KG1 (cell line): ENCODE measurements around the gene PIK3R5.
"Not testable (repeated sequence)": the region's sequence is repeated elsewhere in the genome, so short reads cannot be mapped to it uniquely, and the experiment has no call there.

ENCODE experiments used
- DNase-seq: peaks from one replicate; lab custom pipeline; 2025; lab: John Stamatoyannopoulos, UW

Gene PIK3R5

DNA sequence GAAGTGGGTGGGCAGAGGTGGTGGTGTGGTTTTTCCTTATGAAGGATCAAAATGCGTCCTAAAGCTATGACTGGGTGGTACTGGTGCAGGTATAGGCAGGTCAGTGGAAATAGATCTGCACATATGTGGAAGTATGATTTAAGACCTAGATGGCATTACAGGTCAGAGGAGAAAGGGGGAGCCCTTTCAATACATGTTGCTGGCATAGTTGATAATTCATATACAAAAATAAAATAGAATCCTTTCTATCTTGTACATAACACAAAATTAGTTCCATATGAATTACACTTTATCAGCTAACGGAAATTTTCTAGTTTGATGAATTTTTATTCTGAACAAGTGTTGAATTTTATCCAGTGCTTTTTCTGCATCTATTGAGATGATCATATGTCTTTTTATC lies 20.8 kb upstream of the PIK3R5 start:
- DNase-seq: no peak

DNA sequence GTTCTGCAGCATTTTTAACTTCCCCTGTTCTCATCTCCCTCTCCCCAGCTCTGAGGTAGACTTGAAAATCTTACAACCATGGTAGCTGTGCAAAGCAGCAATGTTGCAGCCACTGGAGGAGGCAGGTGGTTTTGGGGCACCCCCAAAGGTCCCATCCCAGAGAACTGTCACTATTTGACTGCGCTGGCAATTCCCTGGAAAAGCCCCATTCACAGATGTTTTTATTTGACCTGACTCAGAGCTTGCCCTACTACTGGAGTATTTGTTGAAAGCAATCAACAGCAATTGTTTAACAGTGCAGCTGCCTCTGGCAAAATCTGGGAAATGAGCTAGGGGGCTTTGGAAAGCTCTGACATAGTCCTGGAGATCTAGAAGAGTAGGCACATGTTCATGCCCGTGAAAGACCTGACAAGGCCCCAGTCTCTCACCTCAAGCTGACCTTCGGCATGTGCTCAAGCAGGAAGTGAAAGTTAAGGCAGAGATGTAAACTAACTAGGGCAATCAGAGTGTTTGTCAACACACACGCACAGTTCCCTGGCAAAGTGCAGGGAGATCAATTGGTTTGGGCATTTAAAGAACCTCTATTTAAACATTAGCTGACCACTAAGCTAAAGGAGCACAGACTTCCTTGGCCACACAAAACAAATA lies 19.7 kb upstream of the PIK3R5 start:
- DNase-seq: no peak

DNA sequence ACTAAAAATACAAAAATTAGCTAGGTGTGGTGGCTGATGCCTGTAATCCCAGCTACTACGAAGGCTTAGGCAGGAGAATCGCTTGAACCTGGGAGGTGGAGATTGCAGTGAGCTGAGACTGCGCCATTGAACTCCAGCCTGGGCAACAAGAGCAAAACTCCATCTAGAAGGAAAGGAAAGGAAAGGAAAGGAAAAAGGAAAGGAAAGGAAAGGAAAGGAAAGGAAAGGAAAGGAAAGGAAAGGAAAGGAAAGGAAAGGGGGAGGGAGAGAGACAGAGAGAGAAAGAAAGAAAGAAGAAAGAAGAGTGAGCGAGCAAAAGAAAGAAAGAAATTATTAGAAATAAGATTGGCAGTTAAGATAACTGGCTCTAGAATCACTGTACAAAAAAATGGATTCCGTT lies 18.7 kb upstream of the PIK3R5 start:
- DNase-seq: not testable (repeated sequence)

GRCh38 chr17:8981443-8981842 lies 15.9 kb upstream of the PIK3R5 start:
- no peak for DNase-seq

- DNase-seq: no peak
Measured at GRCh38 chr17:8979715-8980114, 14.2 kb upstream of the PIK3R5 start.

GRCh38 chr17:8976638-8977037 lies 11.1 kb upstream of the PIK3R5 start:
- DNase-seq: no peak

- DNase-seq: no peak
Measured at GRCh38 chr17:8975091-8975725, 9.7 kb upstream of the PIK3R5 start.

- no peak for DNase-seq
Measured at GRCh38 chr17:8969901-8970300, 4.4 kb upstream of the PIK3R5 start.

DNA sequence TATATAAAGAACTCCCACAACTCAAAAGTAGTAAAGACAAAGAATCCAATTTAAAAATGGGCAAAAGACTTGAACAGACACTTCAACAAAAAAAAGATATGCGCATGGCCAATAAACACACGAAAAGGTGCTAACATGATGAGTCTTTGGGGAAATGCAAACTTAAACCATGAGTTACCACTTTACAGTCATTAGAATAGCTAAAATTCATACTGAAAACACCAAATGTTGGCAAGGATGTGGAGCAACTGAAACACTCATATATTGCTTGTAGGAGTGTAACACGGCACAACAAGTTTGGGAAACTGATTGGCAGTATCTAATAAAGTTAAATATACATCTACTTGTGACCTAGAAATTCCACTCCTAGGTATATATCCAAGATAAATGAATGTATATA lies 3.0 kb upstream of the PIK3R5 start:
- no peak for DNase-seq

DNA sequence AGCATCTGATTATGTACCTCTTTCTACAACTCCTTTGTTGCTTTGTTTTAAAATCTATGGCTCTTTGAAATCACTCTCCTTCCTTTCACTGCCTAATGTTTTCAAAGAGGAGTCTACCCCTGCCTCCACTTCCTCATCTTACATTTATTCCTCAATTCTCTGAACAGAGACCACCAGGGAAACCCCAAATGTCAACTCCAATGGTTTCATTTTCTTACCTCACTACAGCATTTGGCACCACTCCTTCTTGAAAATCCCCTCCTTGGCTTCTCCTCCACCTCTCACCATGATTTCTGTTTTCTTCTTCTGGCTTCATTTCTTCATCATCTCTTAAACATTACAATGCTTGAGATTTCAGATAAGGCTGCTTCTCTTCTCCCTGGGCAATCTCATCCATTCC lies 2.4 kb upstream of the PIK3R5 start:
- no peak for DNase-seq

DNA sequence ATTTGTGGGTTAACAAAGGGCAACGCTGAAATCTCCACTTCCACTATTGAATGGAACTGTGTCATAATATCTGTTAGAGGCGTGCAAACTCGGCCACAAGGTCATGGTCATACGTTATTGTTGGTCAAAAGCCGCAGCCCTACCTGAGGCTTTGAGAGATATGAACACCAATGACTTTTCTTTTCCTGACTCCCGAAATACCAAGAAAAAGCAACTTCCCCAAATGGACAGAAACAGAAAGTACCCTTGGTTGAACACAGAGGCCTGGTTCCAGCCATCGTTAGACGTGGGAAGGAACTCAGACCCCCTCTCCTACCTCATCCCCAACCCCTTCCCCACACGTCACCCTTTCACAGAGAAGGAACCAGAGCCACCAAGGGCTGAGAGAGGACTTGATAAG lies 1.4 kb upstream of the PIK3R5 start:
- no peak for DNase-seq

DNA sequence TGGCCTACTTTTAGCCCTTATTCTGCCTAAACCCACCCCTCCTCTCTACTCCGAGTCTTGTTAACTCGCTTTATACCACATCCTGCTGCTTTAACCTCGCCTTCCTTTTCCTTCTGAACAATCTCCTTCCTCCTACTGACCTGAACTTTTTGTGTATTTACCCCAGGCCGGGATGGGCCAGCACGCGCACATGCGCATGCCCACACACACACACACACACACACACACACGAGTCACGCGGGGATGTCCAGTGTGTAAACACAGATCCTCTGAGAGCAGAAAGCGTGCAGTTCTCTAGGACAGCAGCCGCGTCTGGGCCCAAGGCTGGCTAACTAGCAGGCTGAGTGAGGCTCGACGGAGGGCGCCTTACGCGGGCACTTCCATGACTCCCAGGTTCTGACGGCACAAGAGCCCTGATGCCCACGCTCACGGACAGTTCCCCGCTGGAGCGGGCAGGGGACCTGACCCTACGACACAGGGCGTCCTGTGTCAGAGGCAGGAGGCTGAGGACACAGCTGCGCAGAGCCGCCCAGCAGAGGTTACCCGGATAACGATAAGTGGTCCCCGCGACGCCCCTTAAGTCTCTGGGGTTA lies 610 bp downstream of the PIK3R5 start:
- DNase-seq: peak; percentile 21

- no peak for DNase-seq
Measured at GRCh38 chr17:8963647-8964258, 1.8 kb downstream of the PIK3R5 start.

DNA sequence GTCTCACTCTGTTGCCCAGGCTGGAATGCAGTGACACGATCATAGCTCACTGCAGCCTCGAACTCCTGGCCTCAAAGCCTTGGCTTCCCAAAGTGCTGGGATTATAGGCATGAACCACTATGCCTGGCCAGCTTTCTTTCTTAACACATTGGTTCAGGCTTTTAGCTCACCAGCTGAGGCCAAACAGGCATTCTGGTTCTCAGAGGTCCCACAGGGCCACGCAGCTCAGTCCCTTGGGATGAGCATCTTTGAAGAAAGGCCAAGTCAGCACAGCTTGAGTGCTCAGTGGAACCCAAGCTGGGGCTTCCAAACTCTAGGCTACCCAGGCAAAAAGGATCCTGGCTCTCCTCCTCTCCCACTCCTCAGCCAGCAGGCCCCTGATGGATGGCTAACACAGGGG lies 2.5 kb downstream of the PIK3R5 start:
- no peak for DNase-seq

DNA sequence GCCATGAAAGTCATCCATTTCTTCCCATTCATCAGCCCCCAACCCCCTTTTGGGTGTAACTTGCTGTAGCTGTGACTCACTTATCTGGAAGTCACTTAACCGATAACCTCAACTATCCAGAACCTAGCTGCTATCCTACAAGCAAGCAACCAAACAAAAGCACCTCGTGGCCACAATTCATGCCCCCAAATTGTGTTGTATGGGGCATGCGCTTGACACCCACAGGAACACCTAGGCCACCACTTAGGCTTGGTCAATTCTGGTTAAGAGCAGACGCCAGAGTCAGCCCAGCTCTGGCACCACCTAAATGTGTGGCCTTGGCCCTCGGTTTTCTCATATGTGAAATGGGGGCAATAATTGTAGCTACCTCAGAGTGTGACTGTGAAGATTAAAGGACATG lies 3.7 kb downstream of the PIK3R5 start:
- DNase-seq: no peak

DNA sequence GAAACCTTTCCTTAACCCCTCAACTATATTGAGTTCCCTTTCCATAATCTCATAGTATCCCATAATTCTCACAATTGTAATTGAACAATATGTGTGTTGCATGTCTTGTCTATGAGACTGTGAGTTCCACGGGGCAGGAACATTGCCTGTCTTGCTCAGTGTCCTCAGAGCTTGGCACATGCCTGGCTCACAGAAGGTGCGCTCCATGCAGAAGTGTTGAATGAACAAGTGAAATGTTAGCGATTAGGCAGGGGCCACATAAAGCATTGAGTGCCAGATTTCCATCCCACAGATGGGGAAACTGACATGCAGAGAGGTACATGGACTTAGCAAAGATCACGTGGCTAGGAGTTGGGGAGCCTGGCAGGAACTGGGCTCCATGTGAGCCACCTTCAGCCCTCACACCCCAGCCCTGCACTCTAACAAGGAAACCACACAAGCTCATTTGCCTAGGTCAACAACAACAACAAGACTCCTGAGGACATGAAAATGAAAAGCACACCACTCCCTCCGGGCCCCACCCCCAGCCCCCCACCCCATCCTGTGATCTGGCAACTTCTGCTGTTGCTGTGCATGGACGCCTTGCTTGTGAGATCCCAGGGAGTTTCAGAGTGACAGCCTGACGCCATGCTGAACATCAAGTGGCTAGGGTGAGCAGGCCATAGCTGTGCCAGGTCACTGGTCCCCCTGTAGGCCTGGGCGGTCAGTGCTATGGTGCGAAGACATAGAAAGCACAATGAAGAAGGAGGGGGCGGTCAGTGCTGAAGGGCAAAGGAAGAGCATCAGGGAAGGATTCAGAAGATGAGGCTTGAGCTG lies 5.0 kb downstream of the PIK3R5 start:
- no peak for DNase-seq

DNA sequence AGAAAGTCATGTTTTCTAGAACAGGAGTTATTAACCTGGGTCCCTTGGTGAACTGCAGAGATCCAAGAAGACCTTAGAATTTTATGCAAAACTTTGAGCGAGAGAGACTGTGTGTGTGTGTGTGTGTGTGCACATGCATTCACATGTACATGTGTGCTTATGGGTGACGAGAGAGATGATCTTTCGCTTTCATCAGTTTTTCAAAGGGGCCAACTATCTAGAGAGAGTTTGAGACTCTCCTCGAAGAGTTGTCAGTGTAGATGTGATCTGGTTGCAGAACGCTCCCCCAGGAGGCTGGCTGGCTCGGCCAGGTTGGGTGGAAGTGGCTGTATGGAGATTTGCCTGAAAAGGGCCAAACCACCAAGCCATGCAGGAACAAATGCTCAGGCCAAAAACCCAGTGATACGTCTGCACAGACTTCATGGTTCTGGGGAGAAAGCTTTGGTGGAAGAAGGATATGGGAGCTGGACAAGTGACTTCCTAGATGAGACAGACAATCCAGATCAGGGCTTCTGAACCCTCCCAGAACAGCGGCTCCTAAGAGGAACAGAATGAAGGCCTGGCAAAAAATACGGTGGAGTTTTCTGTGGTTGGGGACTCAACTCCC lies 6.1 kb downstream of the PIK3R5 start:
- no peak for DNase-seq

DNA sequence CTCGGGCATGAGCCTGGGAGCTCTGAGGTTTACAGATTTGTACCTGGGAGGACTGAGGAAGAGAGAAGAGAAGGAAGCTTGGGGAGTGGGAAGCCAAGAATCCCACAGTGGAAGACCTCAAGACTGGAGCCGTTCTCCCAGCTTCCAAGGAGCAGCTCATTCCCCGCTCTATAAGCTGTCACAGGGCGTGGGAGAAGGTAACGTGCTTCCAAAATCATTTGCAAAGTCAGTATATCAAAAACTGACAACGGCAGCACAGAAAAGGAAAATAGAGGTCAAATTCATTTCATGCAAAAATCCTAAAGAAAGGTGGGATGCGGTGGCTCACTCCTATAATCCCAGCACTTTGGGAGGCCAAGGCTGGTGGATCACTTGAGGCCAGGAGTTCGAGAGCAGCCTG lies 7.8 kb downstream of the PIK3R5 start:
- no peak for DNase-seq

- no peak for DNase-seq
Measured at GRCh38 chr17:8956465-8956902, 9.0 kb downstream of the PIK3R5 start.

DNA sequence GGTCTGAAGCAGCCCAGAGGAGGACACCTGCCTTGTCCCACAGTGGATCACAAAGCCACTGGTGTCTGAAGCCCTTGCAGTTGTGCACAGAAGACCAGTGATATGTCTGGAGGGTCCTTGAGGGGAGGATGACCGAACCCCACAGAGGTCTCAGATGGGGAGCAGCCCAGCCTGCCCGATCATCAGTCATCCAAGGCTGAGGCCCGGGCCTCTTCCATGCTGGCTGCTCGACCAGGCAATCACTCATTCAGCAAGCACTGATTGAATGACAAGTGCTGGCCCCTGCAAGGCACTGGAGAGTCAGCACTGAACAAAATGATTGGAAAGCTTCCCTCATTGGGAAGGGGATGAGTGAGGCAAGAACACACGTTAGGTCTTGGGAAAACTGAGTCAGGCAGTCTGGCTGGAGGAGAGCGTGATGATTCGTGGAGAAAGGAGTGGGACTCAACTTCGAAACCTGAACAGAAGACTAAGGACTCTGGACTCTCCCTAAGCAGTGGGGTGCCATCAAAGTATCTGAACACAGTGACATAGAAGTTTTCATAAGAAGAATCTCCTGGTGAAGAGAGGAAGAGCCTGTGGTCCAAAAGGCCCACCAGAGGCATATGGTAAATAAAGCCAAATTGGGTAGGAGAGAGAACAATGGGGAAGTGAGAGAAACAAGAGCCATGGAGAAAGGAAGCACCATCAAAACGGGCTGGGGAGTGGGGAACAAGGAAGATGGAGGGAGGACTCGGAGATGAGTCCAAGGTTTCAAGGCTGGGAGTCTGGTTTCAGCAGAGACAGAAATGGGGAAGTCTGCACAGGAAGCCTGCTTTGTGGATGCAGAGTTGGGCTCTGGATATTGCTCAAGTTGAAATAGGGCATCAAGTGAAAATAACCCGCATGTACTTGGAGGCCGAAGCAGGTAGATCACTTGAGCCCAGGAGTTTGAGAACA lies 10.2 kb downstream of the PIK3R5 start:
- DNase-seq: no peak

- DNase-seq: peak; percentile 4
Measured at GRCh38 chr17:8954339-8954738, 11.2 kb downstream of the PIK3R5 start.
